Measurements from ENCODE around the gene CDKAL1. TPM values are rescaled to one million over a fixed set of nuclear protein-coding genes. Genes with fewer than 3 reads are reported as not detected.

Gene CDKAL1
- total and polyA plus RNA-seq, 2 of the 8 experiments (the other 6 are each of a cell fraction or from before 2014, with no cell fraction given) = 8.4 to 24.6 TPM

DNA sequence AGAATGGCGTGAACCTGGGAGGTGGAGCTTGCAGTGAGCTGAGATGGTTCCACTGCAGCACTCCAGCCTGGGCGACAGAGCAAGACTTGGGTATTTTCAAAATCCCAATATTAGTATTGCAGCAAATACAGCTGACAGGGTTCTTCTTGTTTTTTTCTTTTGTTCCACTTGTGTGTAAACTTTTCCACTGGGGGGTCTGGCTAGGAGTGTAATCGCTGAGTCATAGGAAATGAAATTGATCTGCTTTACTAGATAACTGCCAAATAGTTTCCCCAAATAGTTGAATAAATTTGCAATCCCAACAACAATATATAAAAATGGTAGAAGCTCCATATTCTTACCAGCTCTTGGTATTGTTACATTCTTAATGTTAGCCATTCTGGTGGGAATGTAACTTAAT, 533.3 kb downstream of the CDKAL1 start:
- Histone ChIP-seq H3K4ac (replicated peaks; ENCODE audit: insufficient read length, low read depth, low read length) (no peak overlapping the region), H3K9me3 (ENCODE audit: insufficient read depth in 2 of 2, low read depth in 1 of 2, low read length in 1 of 2) (no peaks in the 10 kb centered on the region), H2AFZ (ENCODE audit: low read length) (no peak overlapping the region), H2BK5ac (ENCODE audit: low read depth, low read length) (no peak overlapping the region), H3K27ac (ENCODE audit: low read depth, low read length) (no peak overlapping the region), H2BK15ac (ENCODE audit: low read length) (no peak overlapping the region), H3K4me3 (ENCODE audit: extremely low read depth in 1 of 4, insufficient read depth in 2 of 4, low read depth in 3 of 4, low read length in 4 of 4) (no peak overlapping the region), H3K4me2 (ENCODE audit: insufficient read depth in 1 of 2, low read depth in 2 of 2, low read length in 2 of 2) (no peak overlapping the region), H4K91ac (replicated peaks; ENCODE audit: insufficient read length, low read length) (no peak overlapping the region), H3K27me3 (replicated peaks in 1 of 4; ENCODE audit: control insufficient read depth in 3 of 4, extremely low read depth in 1 of 4, insufficient read depth in 3 of 4, low read length in 3 of 4) (no peaks in the 10 kb centered on the region), H3K79me1 (ENCODE audit: low read depth, low read length) (no peaks in the 10 kb centered on the region), H2AK5ac (ENCODE audit: low read depth, low read length) (no peak overlapping the region), H2BK12ac (ENCODE audit: low read depth, low read length) (no peak overlapping the region), H4K8ac (ENCODE audit: extremely low read depth, insufficient read depth, low read length) (no peak overlapping the region), H4K20me1 (replicated peaks in 1 of 2; ENCODE audit: control insufficient read depth in 1 of 2, insufficient read depth in 2 of 2, low read length in 2 of 2) (no peaks in the 10 kb centered on the region), H3K23ac (ENCODE audit: insufficient read length) (no peak overlapping the region), H3K56ac (replicated peaks; ENCODE audit: insufficient read length, low read depth, low read length) (no peak overlapping the region), H3K18ac (ENCODE audit: extremely low read depth, low read length) (no peak overlapping the region), H3K4me1 (replicated peaks in 1 of 4; ENCODE audit: control insufficient read depth in 3 of 4, insufficient read depth in 4 of 4, low read length in 3 of 4) (no peaks in the 10 kb centered on the region), H3K9ac (replicated peaks in 1 of 4; ENCODE audit: extremely low read depth in 1 of 4, low read depth in 3 of 4, low read length in 3 of 4) (no peak overlapping the region), H2BK120ac (replicated peaks; ENCODE audit: low read depth, low read length) (no peak overlapping the region), H3K23me2 (ENCODE audit: low read depth, low read length) (no peaks in the 10 kb centered on the region), H2BK20ac (ENCODE audit: low read length) (no peak overlapping the region), H3K36me3 (ENCODE audit: control insufficient read depth in 2 of 4, insufficient read depth in 4 of 4, low read length in 3 of 4) (no peaks in the 10 kb centered on the region), H4K5ac (ENCODE audit: insufficient read length, low read depth, low read length) (no peak overlapping the region), H3K14ac (ENCODE audit: insufficient read length) (no peak overlapping the region), H3K79me2 (ENCODE audit: control insufficient read depth in 1 of 2, insufficient read depth in 2 of 2, low read length in 2 of 2) (no peaks in the 10 kb centered on the region)
- FAIRE-seq = no peak
- POLR2A ChIA-PET (ENCODE audit: partially characterized antibody) = no interaction called here
- 92% methylated on average over 3 of the region's 3 CpGs; no CpG with 5 or more reads in 1 of the 2 experiments for WGBS, 2 experiments (ENCODE audit: extremely low coverage in 1 of 2, insufficient coverage in 1 of 2, insufficient read length in 1 of 2, insufficient replicate concordance in 2 of 2, low coverage in 1 of 2, low lambda C conversion rate in 2 of 2, missing lambda C conversion rate in 1 of 2)
- DNase-seq (ENCODE audit: low read depth in 1 of 2, low spot score in 2 of 2) = no peak
- CTCF ChIA-PET (ENCODE audit: partially characterized antibody) = interaction anchor here (0.9 kb wide), 1 partner anchor 9 kb away, joined by 5 read pairs; no protein-coding TSS in a partner anchor
- TF ChIP-seq TBP (IDR thresholded peaks at IDR 0.05; ENCODE audit: low read depth, low read length) (no peak), YY1 (IDR thresholded peaks at IDR 0.05; ENCODE audit: low read depth, low read length) (no peak), TAF1 (IDR thresholded peaks at IDR 0.05; ENCODE audit: low read depth, low read length) (no peak), RBBP5 (IDR thresholded peaks at IDR 0.05; ENCODE audit: borderline replicate concordance, low read depth, low read length) (no peak), CTBP2 (IDR thresholded peaks at IDR 0.05; ENCODE audit: borderline replicate concordance, insufficient read depth, insufficient read length, low read length) (no peak), SIN3A (conservative IDR thresholded peaks at IDR 0.05 in 1 of 2, IDR thresholded peaks at IDR 0.05 in 1 of 2; ENCODE audit: low read depth in 1 of 2, low read length in 2 of 2) (no peak), SIRT6 (IDR thresholded peaks at IDR 0.05; ENCODE audit: low read length) (no peak), HDAC6 (IDR thresholded peaks at IDR 0.05; ENCODE audit: low read depth, low read length) (no peak), MAFK (IDR thresholded peaks at IDR 0.05; ENCODE audit: low read depth, low read length) (no peak), POLR2AphosphoS5 (IDR thresholded peaks at IDR 0.05; ENCODE audit: low read depth, low read length) (no peak), MAX (IDR thresholded peaks at IDR 0.05) (no peak), CHD1 (IDR thresholded peaks at IDR 0.05; ENCODE audit: low read depth, low read length) (no peak)

Data from H1 (cell line).